HT-29 (cell line): Measurements from ENCODE around the gene PARP15. TPM values are rescaled to one million over a fixed set of nuclear protein-coding genes. Genes with fewer than 3 reads are reported as not detected.

Experiments used
- DNase-seq: peaks from one replicate; pipeline ENCODE4 v3.0.0-alpha.2; 2015; ENCODE audit warnings: low spot score
- total RNA-seq: library from RNA; depleted of rRNA; stranded (reverse); fragments of >200 nt; shearing (Covaris generic); gene quantifications from 2 replicates; pipeline ENCODE4 v1.2.3, GENCODE V29; 2014

Gene PARP15
- total RNA-seq, 1 experiment from 2014 or later = not detected

DNA sequence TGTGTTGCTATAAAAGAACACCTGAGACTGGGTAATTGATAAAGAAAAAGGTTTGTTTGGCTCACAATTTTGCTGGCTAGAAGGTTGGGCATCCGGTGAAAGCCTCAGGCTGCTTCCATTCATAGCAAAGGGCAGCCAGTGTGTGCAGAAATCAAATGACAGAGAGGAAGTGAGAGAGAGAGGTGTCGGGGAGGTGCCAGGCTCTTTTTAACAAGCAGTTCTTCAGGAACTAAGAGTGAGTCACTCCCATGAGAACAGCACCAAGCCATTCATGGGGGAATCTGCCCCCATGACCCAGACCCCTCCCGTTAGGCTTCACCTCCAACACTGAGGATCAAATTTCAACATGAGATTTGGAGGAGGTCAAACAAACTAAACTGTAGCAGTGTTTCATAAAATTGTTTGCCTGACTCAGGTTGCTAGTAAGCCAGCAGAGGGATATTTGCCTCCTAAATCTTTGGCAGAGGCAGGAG is 4.5 kb upstream of the PARP15 start:
- peak; percentile 34 for DNase-seq

DNA sequence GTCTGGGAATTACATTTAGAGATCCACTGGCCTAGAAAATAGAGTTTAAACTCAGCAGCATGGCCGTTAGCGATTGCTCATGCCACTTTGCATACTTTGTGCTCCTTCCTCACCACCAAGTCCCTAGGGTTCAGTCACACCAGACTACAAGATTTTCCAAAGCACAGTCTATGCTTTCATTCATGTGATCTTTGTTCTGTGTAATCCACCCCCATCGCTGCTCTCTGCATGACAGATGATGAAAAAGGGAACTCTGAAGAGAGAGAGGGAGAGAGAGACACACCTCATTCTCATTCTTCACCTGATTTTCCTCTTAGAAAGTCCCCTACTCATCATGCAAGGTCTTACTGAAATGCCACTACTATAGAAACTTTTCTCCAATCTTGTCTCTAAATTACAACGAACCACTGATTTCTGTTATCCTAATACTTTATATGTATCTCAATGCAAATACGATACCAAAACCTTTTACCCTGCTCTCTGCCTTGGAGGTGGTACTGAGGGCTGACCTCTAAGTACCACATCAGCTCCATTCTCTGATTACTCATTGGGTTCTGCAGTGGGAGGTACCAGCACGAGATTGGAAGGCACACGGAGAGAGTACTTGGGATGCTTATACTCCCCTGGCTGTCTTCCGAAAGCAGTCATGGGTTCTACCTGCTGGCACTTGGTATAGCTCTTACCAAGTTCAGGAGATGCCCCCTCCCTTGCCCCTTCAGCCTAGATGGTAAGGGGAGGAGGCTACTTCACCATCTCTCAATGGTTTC is 1.1 kb upstream of the PARP15 start:
- no peak for DNase-seq

- DNase-seq = no peak
Measured at GRCh38 chr3:122578069-122578740, 755 bp downstream of the PARP15 start.

GRCh38 chr3:122580470-122580869 is 3.0 kb downstream of the PARP15 start:
- DNase-seq = no peak

- DNase-seq = no peak
Measured at GRCh38 chr3:122581622-122582021, 4.2 kb downstream of the PARP15 start.

DNA sequence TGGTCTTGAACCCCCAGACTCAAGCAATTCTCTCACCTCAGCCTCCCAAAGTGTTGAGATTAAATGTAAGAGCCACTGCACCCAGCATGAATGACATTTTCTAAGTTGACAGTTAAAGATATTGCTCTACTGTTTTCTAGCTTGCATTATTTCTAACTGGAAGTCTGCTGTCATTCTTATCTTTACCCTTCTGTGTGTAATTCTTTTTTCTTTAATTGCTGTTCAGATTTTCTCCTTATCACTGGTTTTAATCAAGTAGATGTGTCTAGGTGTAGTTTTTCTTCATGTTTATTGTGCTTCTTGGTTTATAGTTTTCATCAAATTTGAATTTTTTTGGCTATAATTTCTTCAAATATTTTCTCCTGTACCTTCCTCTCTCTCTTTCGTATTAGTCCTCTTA is 4.9 kb downstream of the PARP15 start:
- no peak for DNase-seq

- no peak for DNase-seq
Measured at GRCh38 chr3:122586098-122586497, 8.6 kb downstream of the PARP15 start.

DNA sequence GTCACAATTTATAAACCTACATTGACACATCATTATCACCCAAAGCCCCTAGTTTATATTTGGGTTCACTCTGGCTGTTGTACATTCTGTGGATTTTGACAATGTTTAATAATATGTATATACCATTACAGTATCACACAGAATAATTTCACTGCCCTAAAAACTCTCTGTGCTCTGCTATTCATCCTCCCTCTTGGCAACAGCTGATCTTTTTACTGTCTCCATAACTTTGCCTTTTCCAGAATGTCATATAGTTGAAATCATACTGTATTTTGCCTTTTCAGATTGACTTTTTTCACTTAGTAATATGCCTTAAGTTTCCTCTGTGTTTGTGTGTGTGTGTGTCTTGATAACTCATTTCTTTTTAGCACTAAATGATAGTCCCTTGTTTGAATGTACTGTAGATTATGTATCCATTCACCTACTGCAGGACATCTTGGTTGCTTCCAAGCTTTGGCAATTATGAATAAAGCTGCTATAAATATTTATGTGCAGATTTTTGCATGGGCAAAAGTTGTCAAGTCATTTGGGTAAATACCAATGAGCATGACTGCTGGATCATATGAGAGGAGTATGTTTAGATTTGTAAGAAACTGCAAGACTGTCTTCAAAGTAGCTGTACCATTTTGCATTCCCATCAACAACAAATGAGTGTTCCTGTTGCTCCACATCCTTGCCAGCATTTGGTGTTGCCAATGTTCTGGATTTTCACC is 9.5 kb downstream of the PARP15 start:
- no peak for DNase-seq

DNA sequence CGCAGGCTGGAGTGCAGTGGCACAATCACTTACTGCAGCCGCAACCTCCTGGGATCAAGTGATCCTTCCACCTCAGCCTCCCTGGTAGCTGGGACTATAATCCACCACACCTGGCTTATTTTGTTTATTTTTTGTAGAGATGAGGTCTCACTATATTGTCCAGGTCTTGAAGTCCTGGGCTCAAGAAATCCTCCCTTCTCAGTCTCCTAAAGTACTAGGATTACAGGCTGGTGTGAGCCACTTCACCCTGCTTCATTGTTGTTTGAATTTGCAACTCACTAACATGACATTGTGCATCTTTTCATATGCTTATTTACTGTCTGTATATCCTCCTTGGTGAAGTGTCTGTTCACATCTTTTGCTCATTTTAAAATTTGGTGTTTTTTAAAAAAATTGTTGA is 10.1 kb downstream of the PARP15 start:
- no peak for DNase-seq

- no peak for DNase-seq
Measured at GRCh38 chr3:122589297-122589696, 11.8 kb downstream of the PARP15 start.

DNA sequence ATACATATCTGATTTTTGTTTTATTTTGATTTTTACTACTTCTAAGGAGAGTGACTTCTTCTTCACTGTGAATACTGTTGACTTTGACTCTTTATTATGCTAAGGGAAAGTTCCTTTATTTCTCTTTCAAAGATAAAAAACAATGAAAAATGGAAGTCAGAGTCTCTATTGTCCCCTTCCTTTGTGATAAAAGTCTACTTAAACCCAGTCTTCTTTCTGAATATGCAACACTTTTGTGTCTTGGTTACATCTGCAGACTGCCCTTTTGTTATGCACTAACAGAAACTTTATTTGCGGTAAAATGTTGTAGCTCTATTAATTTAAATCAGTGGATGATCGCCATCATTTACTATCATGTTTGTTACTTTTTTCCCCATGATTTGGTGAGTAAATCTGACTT is 13.2 kb downstream of the PARP15 start:
- no peak for DNase-seq

- no peak for DNase-seq
Measured at GRCh38 chr3:122594025-122594424, 16.6 kb downstream of the PARP15 start.

DNA sequence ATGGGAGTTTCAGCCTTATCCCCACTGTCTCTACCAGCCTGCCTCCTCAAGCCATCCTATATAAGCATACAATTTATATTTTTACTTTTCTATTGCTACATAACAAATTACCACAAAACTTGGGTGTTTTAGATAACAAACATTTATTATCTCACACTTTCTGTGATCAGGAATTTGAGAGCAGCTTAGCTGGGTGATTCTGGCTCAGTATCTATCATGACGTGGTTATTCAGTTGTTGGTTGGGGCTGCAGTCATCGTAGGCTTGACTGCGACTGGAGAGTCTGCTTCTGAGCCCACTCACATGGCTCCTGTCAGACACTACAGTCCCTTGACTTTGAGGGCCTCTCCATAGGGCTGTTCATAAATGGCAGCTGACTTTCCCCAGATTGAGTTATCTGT is 20.7 kb downstream of the PARP15 start:
- no peak for DNase-seq

GRCh38 chr3:122598556-122598955 is 21.1 kb downstream of the PARP15 start:
- no peak for DNase-seq

- no peak for DNase-seq
Measured at GRCh38 chr3:122602011-122602710, 24.7 kb downstream of the PARP15 start.

DNA sequence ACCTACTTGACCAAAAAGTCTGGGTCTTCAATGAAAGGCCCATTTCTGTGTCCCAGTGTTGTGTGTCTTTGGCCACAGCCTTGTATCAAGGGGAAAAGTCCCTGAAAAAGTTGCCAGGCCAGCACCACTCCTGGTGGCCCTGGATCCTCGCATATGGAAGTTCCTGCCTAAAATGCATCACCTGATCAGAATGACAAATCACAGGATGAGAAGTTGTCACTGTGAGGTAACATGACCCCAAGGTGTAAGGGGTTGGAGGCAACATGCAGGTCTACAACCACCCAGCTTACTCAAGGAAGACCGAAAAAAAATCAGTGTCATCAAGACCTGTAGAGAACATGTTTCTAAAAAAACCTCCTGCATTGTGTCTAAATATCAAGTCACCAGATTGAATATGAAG is 25.6 kb downstream of the PARP15 start:
- no peak for DNase-seq

GRCh38 chr3:122606330-122606729 is 28.9 kb downstream of the PARP15 start:
- DNase-seq = no peak

DNA sequence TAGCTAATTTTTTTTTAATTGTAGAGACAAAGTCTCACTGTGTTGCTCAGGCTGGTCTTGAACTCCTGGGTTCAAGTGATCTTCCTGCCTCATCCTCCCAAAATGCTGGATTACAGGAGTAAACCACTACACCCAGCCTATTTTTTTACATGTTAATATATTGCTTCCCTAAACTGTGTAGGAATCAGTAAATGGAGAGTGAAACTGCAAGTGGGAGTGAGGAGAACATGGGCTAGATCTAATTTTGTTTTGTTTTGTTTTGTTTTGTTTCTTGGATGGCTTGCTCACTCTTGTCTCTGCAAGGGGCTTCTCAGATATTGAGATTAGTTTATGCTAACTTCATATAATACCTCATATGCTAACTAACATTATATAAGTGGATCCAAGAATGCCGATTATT is 31.5 kb downstream of the PARP15 start:
- no peak for DNase-seq

DNA sequence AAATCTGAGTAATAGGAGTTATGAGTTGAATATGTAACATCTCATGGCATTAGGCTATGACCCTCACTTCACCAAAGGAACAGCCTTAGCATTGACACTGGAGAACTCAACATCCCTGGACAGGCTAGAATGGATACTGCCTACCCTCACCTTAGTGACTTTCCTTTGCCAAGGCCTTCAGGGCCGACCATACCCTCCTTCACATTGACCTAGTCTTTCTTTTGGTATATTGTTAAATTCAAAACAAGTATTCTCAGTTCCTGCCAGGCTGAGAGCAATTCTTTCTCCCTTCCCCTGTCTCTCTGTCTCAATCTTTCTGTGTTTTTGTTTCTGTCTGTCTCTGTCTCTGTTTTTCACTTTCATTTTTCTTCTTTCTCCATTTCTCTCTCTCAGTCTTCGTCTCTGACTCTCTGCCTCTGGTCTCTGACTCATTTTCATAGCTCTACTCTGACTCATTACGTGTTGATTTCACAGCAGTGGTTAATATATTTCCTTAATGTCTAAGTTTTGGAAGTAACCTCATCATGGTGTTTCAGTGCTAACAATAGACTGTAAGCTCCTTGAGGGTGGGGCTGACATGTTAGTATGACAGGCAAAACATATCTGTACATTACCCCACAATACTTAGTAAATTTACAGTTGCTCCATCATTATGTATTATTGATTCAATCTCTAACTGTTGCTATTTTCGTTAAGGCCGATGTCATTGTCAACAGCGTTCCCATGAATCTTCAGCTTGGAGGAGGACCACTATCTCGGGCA is 32.5 kb downstream of the PARP15 start:
- DNase-seq = peak; percentile 20

GRCh38 chr3:122612696-122613095 is 35.2 kb downstream of the PARP15 start:
- DNase-seq = no peak

GRCh38 chr3:122615303-122615702 is 37.9 kb downstream of the PARP15 start:
- DNase-seq = no peak
